K562 (cell line): Measurements from ENCODE around the gene NME9. TPM values are rescaled to one million over a fixed set of nuclear protein-coding genes. Genes with fewer than 3 reads are reported as not detected.

ENCODE experiments used
- ATAC-seq: fragments of 200-7000 bp; cut with Tn5 transposase; 3 replicates; pipeline ENCODE4 v1.9.1; 2020; ENCODE audit warnings: moderate library complexity
- BruUV-seq: library from RNA; stranded (reverse); fragments of 400-500 nt; replicated peaks from 2 replicates; lab custom pipeline; 2021; lab: Mats Ljungman, UMichigan
- CTCF ChIA-PET: fragments of 300-600 bp; formaldehyde crosslinking; extraction: SDS; loops from one replicate; lab custom pipeline; 2021; ENCODE audit warnings: low intra/inter-chr PET ratio; lab: Yijun Ruan, JAX
- POLR2A ChIA-PET: fragments of 300-600, 350-650 bp; sonication (Branson Sonifier 250); formaldehyde crosslinking; extraction: SDS; loops from one replicate; lab custom pipeline; 2021; ENCODE audit warnings: antibody characterized with exemption, inconsistent platforms; lab: Yijun Ruan, JAX
- DNase-seq, 4 experiments: peaks; one replicate each; pipeline versions ENCODE4 v3.0.0 to v3.0.0-alpha.2; 2011 to 2018; ENCODE audit warnings: low spot score in 3 of 4, mixed read lengths in 3 of 4; ENCODE audit errors: extremely low read depth in 1 of 4
- FAIRE-seq: peaks from 2 replicates; lab custom pipeline; 2011; peaks lifted over from hg19 to GRCh38; lab: Jason Lieb, UNC
- H2AFZ ChIP-seq: 2 replicates; pipeline ENCODE4 v1.6.0; 2011; ENCODE audit warnings: low read depth, low read length, control low read depth, inconsistent platforms
- H3K27ac ChIP-seq: fragments of 200-600 bp; 3 replicates; pipeline ENCODE4 v1.8.0; 2011; ENCODE audit warnings: low read depth, mild to moderate bottlenecking, control low read depth, inconsistent platforms, low read length, moderate library complexity, mixed read lengths; ENCODE audit errors: extremely low read depth
- H3K27me3 ChIP-seq, 2 experiments: fragments of 300-600 bp in 1 of 2; 2 replicates in 1 of 2; 3 replicates in 1 of 2; pipeline versions ENCODE4 v1.6.0 to v1.8.0; 2011; ENCODE audit warnings: inconsistent platforms in 2 of 2, low read length in 2 of 2, mild to moderate bottlenecking in 1 of 2, mixed read lengths in 1 of 2, moderate library complexity in 1 of 2; ENCODE audit not compliant: control insufficient read depth in 2 of 2, insufficient read depth in 2 of 2
- H3K36me3 ChIP-seq: fragments of 300-600 bp; 3 replicates; pipeline ENCODE4 v1.8.0; 2011; ENCODE audit warnings: mild to moderate bottlenecking, low read length, inconsistent platforms; ENCODE audit not compliant: control insufficient read depth, insufficient read depth
- H3K4me1 ChIP-seq, 2 experiments: fragments of 200-600 bp in 1 of 2; replicated peaks in 1 of 2; 2 replicates in 1 of 2; 3 replicates in 1 of 2; pipeline versions ENCODE4 v1.5.1 to v1.8.0; 2011; ENCODE audit warnings: inconsistent platforms in 2 of 2, low read length in 2 of 2, mild to moderate bottlenecking in 1 of 2, mixed read lengths in 1 of 2, moderate library complexity in 1 of 2; ENCODE audit not compliant: control insufficient read depth in 2 of 2, insufficient read depth in 2 of 2
- H3K4me2 ChIP-seq: 2 replicates; pipeline ENCODE4 v1.6.1; 2011; ENCODE audit warnings: low read length, control low read depth, inconsistent platforms, mixed read lengths; ENCODE audit not compliant: insufficient read depth
- H3K4me3 ChIP-seq: fragments of 200-600 bp; sonication (generic), shearing (Covaris generic); 2 replicates; pipeline ENCODE4 v1.5.1; 2016; ENCODE audit warnings: control low read depth, inconsistent platforms
- H3K79me2 ChIP-seq: fragments of 200-600 bp; 3 replicates; pipeline ENCODE4 v1.8.0; 2011; ENCODE audit warnings: low read length, inconsistent platforms; ENCODE audit not compliant: control insufficient read depth, insufficient read depth
- H3K9ac ChIP-seq, 2 experiments: 2 replicates each; pipeline versions ENCODE4 v1.6.0 to v1.6.1; 2011; ENCODE audit warnings: low read depth in 2 of 2, low read length in 2 of 2, control low read depth in 1 of 2, inconsistent platforms in 1 of 2, mild to moderate bottlenecking in 1 of 2, mixed read lengths in 1 of 2; ENCODE audit not compliant: insufficient read depth in 1 of 2
- H3K9me1 ChIP-seq: one replicate; pipeline ENCODE4 v1.6.0; 2011; ENCODE audit warnings: inconsistent platforms, mild to moderate bottlenecking, low read length, moderate library complexity; ENCODE audit not compliant: control insufficient read depth, insufficient read depth
- H3K9me3 ChIP-seq: replicated peaks from 2 replicates; pipeline ENCODE4 v1.5.1; 2011; ENCODE audit warnings: low read depth, low read length, inconsistent platforms; ENCODE audit not compliant: control insufficient read depth, insufficient read depth
- H4K20me1 ChIP-seq: replicated peaks from 2 replicates; pipeline ENCODE4 v1.6.1; 2011; ENCODE audit warnings: low read length, inconsistent platforms, mixed read lengths; ENCODE audit not compliant: control insufficient read depth, insufficient read depth
- ARID1B ChIP-seq: fragments of 450-650 bp; IDR thresholded peaks from 2 replicates; pipeline ENCODE4 v1.6.1; 2016; ENCODE audit warnings: antibody characterized with exemption, mild to moderate bottlenecking, inconsistent platforms
- BRD4 ChIP-seq: fragments of 200-600 bp; sonication (generic); IDR thresholded peaks from 2 replicates; pipeline ENCODE4 v1.6.1; 2017; ENCODE audit warnings: inconsistent platforms
- BRF1 ChIP-seq: IDR thresholded peaks from 3 replicates; pipeline ENCODE4 v1.6.1; 2011; ENCODE audit warnings: borderline replicate concordance, mild to moderate bottlenecking; ENCODE audit not compliant: insufficient read length; ENCODE audit errors: extremely low read depth
- CAMTA2 ChIP-seq: fragments of 250-450 bp; sonication (Bioruptor Pico); conservative IDR thresholded peaks from 2 replicates; pipeline ENCODE4 v1.5.1; 2022
- CHCHD3 ChIP-seq: fragments of 250-450 bp; sonication (Bioruptor Pico); IDR thresholded peaks from 2 replicates; pipeline ENCODE4 v2.1.2; 2022; ENCODE audit warnings: mild to moderate bottlenecking
- HNRNPL ChIP-seq: fragments of 200-400 bp; formaldehyde crosslinking; IDR thresholded peaks from 2 replicates; pipeline ENCODE4 v1.6.1; 2017; ENCODE audit warnings: low read depth, mild to moderate bottlenecking, low read length
- HSF4 ChIP-seq: fragments of 250-450 bp; sonication (Bioruptor Pico); IDR thresholded peaks from 2 replicates; pipeline ENCODE4 v2.1.2; 2022; ENCODE audit warnings: mild to moderate bottlenecking, moderate library complexity, borderline replicate concordance
- MBD2 ChIP-seq: sonication (generic); IDR thresholded peaks from 2 replicates; pipeline ENCODE4 v1.6.1; 2016; ENCODE audit warnings: low read depth, borderline replicate concordance
- MEF2D ChIP-seq: conservative IDR thresholded peaks from 2 replicates; pipeline ENCODE4 v1.6.1; 2016; ENCODE audit warnings: low read depth, missing genetic modification characterization, missing compliant biosample characterization
- OTX1 ChIP-seq: fragments of 450-650 bp; formaldehyde crosslinking; IDR thresholded peaks from 2 replicates; pipeline ENCODE4 v1.4.0; 2022; ENCODE audit warnings: mild to moderate bottlenecking
- XRCC5 ChIP-seq: fragments of 200-400 bp; formaldehyde crosslinking; IDR thresholded peaks from 2 replicates; pipeline ENCODE4 v1.6.1; 2017; ENCODE audit warnings: low read depth, mild to moderate bottlenecking, low read length
- ZNF146 ChIP-seq: IDR thresholded peaks from one replicate; pipeline ENCODE4 v1.6.1; 2018; ENCODE audit warnings: missing compliant biosample characterization; ENCODE audit not compliant: unreplicated experiment
- ZNF197 ChIP-seq: fragments of 200-800 bp; sonication (Bioruptor generic); IDR thresholded peaks from 2 replicates; pipeline ENCODE4 v1.6.1; 2016; ENCODE audit warnings: low read depth, missing genetic modification characterization, missing compliant biosample characterization
- ZNF232 ChIP-seq: sonication (generic); formaldehyde crosslinking; IDR thresholded peaks from 2 replicates; pipeline ENCODE4 v1.8.0; 2022; ENCODE audit warnings: mild to moderate bottlenecking, missing genetic modification reagents
- ZNF707 ChIP-seq: fragments of 250-450 bp; sonication (Bioruptor Pico); conservative IDR thresholded peaks from 2 replicates; pipeline ENCODE4 v1.8.0; 2022; ENCODE audit warnings: inconsistent platforms, mild to moderate bottlenecking, moderate library complexity
- WGBS: fragments of 100-300 bp; shearing (Covaris generic); methylation state at CpG from one replicate; pipeline ENCODE4 v1.1.6; 2016; ENCODE audit warnings: low coverage, mixed read lengths; ENCODE audit not compliant: insufficient coverage; ENCODE audit errors: missing lambda C conversion rate; 5-methylcytosine and 5-hydroxymethylcytosine counted together
- in situ Hi-C: fragments of 300-500 bp; cut with MboI; formaldehyde crosslinking; loops from 4 replicates; pipeline ENCODE4 v1.15.0; 2018; ENCODE audit warnings: inconsistent platforms, mixed read lengths
- intact Hi-C: fragments of 100-400 bp; cut with micrococcal nuclease; formaldehyde crosslinking; loops from 2 replicates; pipeline ENCODE4 v1.14.2; 2022
- polyA plus RNA-seq, 8 experiments: library from polyadenylated mRNA; depleted of rRNA in 4 of 8; stranded (reverse) in 5 of 8; unstranded in 3 of 8; fragments of >200 nt; fragmentation: Nextera tagmentation in 2 of 8; fragmentation: Illumina TruSeq in 1 of 8; extraction: Ambion mirVana in 2 of 8; extraction: Trizol in 1 of 8; gene quantifications; 2 replicates each; pipeline versions ENCODE4 v1.2.1 to v1.2.3, GENCODE V29; 2011 to 2014; ENCODE audit warnings: inconsistent platforms in 1 of 8, missing spikeins in 1 of 8
- total RNA-seq, 7 experiments: library from RNA; depleted of rRNA in 6 of 7; stranded (reverse); fragments of >200 nt in 6 of 7; fragmentation: Illumina TruSeq in 2 of 7; extraction: Trizol in 2 of 7; gene quantifications; 2 replicates each; pipeline versions ENCODE4 v1.2.1 to v1.2.3, GENCODE V29; 2011 to 2021; ENCODE audit warnings: low replicate concordance in 1 of 7
- TF ChIP-seq, protein P1 (sequence below): sonication (generic); formaldehyde crosslinking; IDR thresholded peaks from 2 replicates; pipeline ENCODE4 v1.8.0; 2023; ENCODE audit warnings: mild to moderate bottlenecking, missing genetic modification reagents
- TF ChIP-seq, protein P2 (sequence below): sonication (generic); formaldehyde crosslinking; IDR thresholded peaks from 2 replicates; pipeline ENCODE4 v1.8.0; 2022; ENCODE audit warnings: missing genetic modification reagents, mild to moderate bottlenecking, borderline replicate concordance

The NME9 gene
- total and polyA plus RNA-seq, 9 of the 15 experiments (the other 6 are each of a cell fraction or from before 2014, with no cell fraction given) = 0.05 to 0.15 (median 0.13) TPM; not detected in 6

DNA sequence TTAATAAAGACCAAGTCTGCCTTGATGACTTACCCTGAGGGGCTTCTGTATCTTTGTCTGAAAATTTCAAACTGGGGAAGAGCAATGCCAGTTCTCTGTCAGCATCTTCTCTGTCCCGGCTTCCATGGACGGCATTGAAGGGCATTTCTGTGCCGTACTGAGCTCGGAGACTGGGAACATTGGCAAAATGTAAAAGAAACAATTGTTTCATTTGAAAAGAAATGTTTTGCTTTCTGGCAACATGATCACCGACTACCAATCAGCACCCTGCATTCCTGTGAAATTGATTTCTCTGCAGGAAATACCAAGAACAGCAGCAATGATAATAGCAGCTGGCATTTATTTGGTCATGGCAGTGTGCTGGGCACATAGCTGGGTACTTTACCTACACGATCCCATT is 26.2 kb downstream of the NME9 start (continued):
- TF ChIP-seq, protein P1, sequence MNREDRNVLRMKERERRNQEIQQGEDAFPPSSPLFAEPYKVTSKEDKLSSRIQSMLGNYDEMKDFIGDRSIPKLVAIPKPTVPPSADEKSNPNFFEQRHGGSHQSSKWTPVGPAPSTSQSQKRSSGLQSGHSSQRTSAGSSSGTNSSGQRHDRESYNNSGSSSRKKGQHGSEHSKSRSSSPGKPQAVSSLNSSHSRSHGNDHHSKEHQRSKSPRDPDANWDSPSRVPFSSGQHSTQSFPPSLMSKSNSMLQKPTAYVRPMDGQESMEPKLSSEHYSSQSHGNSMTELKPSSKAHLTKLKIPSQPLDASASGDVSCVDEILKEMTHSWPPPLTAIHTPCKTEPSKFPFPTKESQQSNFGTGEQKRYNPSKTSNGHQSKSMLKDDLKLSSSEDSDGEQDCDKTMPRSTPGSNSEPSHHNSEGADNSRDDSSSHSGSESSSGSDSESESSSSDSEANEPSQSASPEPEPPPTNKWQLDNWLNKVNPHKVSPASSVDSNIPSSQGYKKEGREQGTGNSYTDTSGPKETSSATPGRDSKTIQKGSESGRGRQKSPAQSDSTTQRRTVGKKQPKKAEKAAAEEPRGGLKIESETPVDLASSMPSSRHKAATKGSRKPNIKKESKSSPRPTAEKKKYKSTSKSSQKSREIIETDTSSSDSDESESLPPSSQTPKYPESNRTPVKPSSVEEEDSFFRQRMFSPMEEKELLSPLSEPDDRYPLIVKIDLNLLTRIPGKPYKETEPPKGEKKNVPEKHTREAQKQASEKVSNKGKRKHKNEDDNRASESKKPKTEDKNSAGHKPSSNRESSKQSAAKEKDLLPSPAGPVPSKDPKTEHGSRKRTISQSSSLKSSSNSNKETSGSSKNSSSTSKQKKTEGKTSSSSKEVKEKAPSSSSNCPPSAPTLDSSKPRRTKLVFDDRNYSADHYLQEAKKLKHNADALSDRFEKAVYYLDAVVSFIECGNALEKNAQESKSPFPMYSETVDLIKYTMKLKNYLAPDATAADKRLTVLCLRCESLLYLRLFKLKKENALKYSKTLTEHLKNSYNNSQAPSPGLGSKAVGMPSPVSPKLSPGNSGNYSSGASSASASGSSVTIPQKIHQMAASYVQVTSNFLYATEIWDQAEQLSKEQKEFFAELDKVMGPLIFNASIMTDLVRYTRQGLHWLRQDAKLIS (CRISPR knock-in tag) = no peak
- no peak for TF ChIP-seq HSF4
- TF ChIP-seq, all 486 proteins: peak for 0

DNA sequence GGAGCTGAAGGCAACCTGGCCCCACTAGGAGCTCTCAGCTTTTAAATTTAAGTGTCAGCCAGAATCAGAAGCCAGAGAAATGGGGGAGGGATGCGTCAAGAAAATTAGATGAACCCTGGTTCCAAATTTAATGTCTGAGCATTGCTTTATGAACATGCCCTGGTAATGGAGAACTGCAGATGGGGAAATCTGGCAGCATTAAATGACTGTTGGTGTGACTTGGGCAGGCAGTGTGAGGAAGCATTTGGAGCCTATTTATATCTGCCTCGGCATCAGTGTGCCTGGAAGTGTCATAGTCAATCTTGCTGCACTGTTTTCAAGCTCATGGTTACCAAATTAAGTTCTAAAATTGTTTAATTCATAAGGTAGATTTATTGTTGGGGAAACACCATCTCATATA is 29.0 kb downstream of the NME9 start:
- no peaks in the 10 kb centered on the region for H3K9me1 ChIP-seq
- intact Hi-C loops (no loop called here), in situ Hi-C loops (no loop called here)
- ATAC-seq (no peak), DNase-seq (no peak), FAIRE-seq (no peak)
- WGBS = 20% methylated on average over 1 of the region's 2 CpGs
- no peaks in the 10 kb centered on the region for H4K20me1 ChIP-seq
- TF ChIP-seq ZNF197 (CRISPR knock-in tag) (no peak), MEF2D (no peak), OTX1 (CRISPR knock-in tag) (no peak), CAMTA2 (no peak), ARID1B (no peak), BRD4 (no peak), ZNF232 (no peak), CHCHD3 (no peak), MBD2 (no peak), ZNF146 (CRISPR knock-in tag) (no peak), HNRNPL (no peak), BRF1 (no peak), ZNF707 (CRISPR knock-in tag) (no peak), XRCC5 (no peak)
- TF ChIP-seq, protein P2, sequence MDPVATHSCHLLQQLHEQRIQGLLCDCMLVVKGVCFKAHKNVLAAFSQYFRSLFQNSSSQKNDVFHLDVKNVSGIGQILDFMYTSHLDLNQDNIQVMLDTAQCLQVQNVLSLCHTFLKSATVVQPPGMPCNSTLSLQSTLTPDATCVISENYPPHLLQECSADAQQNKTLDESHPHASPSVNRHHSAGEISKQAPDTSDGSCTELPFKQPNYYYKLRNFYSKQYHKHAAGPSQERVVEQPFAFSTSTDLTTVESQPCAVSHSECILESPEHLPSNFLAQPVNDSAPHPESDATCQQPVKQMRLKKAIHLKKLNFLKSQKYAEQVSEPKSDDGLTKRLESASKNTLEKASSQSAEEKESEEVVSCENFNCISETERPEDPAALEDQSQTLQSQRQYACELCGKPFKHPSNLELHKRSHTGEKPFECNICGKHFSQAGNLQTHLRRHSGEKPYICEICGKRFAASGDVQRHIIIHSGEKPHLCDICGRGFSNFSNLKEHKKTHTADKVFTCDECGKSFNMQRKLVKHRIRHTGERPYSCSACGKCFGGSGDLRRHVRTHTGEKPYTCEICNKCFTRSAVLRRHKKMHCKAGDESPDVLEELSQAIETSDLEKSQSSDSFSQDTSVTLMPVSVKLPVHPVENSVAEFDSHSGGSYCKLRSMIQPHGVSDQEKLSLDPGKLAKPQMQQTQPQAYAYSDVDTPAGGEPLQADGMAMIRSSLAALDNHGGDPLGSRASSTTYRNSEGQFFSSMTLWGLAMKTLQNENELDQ (CRISPR knock-in tag) = no peak
- H3K4me1 ChIP-seq = no peaks in the 10 kb centered on the region
- POLR2A ChIA-PET = no interaction called here
- no peak overlapping the region for H3K4me2 ChIP-seq
- H2AFZ ChIP-seq = no peak overlapping the region
- no peak overlapping the region for H3K4me3 ChIP-seq
- no peaks in the 10 kb centered on the region for H3K9me3 ChIP-seq
- no peak overlapping the region for H3K27ac ChIP-seq
- CTCF ChIA-PET = no interaction called here
- H3K9ac ChIP-seq = no peak overlapping the region
- H3K79me2 ChIP-seq = no peaks in the 10 kb centered on the region
- H3K36me3 ChIP-seq = peaks cover 16% of the 10 kb centered on the region; the same call in 1 of the 3 replicates
- H3K27me3 ChIP-seq = no peaks in the 10 kb centered on the region
- BruUV-seq = no TSS peak
